DMS53 (cell line): ENCODE results near the gene PACRG.

ENCODE experiments used
- DNase-seq: peaks from one replicate; lab custom pipeline; 2025; lab: John Stamatoyannopoulos, UW

PACRG gene

DNA sequence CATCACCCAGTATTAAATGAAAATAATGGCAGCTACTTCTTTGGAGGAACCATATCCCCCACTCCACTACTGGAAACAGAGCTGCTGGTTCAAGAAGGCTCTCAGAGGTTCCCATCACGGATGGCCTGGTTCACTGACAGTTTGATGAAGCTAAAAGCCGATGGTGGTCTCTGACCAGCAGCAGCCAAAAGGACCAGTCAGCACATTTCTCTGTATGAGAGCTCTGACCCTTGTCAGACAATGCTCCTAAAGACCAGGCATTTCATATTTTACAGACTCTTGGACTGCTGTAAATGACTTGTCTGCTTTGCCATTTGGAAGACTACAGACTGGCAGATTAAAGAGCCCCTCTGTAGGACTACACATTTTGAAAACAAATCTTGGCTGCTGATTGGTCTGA lies 16.8 kb upstream of the PACRG start:
- DNase-seq, result no peak

DNA sequence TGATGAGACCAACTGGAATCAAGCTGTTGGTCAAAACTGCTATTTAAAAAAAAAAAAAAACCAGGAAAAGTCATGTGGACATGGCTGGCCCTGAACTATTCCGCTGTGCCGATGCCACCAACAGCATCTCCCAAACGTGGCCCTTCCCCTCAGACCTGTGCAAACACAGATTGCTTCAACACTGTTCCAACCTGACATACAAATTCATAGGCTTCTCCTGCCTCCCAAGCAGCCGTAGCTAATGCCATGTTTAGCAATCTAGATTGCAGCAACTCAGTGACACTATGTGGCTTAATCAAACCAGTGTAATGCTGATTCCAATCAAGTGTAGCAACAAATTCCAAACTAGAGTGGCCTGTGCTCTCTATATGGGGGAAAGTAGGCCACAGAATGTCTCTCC lies 16.4 kb upstream of the PACRG start:
- DNase-seq, result no peak

DNA sequence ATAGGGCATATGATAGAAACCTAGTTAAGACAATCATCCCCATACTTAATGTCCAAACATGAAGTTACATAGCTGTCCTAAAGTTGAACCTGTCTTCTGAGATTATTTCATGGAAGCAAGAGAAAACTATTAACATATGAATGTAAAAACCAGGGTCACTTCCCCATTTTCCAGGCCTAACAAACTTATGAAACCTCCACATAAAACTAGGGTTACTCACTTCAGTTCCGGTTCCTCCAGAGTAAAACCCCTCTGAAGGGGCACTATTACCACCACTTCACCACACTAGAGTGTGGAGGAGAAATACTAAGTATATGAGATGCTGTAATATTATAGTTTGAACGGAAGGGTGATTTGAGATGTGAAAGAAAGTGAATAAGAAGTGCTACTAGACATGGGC lies 15.1 kb upstream of the PACRG start:
- no peak for DNase-seq

DNA sequence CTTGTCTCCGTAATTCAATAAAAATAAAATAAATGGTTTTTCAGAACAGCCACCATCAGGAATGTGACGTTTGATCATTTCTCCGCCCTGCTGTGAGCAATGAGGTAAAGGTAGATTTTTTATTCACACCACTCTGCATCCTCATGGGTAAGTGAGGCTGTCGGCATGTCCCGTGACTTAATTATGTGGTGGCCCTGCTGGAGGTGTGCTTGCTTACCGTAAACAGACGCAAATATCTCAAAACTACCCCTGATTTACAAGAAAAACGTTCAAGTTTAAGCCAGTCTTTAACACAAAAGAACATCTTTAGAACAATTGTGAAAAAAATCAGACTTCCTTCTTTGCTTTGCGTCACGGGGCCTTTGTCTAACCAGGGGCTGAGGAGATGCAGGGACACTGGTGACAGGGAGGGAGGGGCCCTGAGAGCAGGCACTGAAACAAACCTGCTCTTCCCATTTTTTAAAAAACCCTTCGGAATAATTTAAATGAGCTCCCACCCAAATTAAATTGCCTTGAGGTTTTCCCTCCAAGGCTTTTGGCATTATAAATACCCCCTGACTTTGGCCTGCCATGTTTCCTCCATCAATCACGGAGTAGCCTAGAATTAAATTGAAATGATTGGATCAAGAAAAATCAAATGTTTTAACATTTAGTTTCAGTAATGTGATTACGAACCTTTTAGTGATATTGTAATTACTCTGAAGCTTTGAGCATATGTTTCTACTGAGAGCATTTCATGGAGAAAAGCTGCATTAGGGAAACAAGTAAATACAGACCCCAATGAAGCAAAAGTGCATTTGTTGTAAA lies 13.6 kb upstream of the PACRG start:
- DNase-seq, result no peak

DNA sequence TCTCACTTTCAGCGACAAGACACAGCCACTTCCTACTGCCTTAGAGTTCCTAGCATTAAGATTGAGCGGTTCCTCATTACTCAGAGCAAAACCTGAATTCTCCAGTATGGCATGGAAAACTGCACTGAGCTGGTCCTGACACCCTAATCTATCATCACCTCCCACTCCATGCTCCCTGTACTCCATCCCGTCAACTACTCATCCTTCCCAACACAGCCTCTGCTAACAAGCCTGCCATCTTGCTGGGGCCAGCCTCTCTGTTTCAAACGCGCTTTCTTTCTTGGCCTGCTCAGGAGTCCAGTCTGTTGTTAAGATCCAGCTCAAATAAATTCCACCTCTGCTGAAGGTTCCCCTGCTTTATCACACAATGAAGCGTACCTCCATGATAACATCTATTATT lies 12.2 kb upstream of the PACRG start:
- DNase-seq, result no peak

DNA sequence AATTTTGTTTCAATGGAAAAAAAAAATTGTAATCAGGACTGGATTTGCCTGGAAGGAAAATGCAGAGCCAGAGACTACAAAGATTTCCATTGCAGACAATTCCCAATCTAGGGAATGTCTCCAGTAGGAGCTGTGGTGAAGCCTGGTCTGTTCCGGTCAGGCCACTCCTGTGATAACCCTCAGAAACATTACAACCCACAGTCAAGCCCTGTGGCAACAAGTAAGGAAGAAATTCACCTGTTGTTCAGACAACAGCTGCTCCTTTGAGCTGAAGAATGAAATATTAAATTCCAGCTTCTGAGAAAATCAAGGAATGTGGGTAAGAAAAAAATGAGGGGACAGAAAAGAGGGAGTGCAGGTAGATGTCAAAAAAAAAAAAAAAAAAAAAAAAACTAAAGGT lies 8.2 kb upstream of the PACRG start:
- no peak for DNase-seq

DNA sequence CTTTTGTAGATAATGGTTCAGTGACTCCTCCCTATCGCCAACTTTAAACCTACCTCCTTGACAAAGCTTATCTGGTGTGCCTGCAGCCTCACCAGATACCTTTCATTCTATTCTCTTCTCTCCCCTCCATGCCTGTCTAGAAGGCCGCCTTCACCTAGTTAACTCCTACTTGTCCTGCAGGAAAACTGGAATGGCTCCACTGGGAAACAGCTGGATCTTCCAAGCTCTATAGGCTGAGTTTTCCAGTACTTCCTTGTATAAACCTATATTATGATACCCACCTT lies 6.4 kb upstream of the PACRG start:
- DNase-seq, result no peak

DNA sequence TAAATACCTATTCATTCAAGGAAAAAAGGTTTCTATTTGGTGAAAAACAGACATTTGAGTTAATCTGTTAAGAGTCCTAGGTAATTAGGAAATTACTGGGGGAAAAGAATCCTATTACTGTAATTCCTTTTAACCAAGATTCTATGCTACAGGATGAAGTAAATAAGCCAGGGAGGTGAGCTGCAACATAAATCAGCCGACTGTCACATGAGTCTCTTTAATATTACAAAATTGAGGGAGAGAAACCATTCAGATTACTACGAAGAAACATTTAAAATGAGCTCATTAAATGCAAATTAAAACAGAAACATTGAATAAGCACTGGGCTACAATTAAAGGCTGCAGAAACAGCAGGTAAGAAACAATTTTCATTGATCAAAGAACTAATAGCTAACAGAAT lies 5.5 kb upstream of the PACRG start:
- no peak for DNase-seq

DNA sequence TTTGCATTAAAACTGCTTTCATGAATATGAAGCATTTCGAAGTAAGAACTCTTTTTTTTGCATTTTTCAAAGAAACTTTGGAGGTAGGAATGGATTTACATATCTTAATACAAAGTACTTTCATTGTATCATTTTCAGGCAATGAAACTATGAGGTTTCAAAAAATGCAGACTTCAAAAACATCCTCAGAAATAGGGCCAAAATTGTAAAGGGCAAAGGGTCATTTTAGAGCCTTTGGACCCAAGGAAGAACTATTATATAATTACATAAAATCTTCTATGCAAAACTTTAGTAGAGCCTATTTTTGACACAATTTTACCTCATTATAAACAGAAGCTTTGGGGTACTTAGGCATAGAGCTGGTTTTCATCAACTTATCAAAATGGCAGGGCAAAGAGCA lies 5.1 kb upstream of the PACRG start:
- DNase-seq, result no peak

DNA sequence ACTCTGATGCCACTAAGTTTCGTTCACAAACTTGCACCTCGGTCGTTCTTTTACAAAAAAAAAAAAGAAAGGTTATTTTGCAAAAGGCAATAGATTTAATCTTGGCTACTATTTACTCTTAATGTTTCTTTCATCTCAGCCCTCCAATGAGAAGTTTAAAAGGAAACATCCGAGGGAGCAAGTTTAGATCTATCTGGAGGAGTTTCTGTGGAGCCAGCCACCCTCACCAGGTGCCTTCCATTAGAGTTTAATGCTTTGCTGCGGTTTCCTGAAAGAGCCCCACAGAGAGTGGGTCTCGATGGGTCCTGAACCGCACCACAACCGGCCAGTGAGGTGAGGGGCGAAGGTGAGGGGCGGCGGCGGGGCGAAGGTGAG lies 840 bp upstream of the PACRG start:
- peak; percentile 54 for DNase-seq

DNA sequence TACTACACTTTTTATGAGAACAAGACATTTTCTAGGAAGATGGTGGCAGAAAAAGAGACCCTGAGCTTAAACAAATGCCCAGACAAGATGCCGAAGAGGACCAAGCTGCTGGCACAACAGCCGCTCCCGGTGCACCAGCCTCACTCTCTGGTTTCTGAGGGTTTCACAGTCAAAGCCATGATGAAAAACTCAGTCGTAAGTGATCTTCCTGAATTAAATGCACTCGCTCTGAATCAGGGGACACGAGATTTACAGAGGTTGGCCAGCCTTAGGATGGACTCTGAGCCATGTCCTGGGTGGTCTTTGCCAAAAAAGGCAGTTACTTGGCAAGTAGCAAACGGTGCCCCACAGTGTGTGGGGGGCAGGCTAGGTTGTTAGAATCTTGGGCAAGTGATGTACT lies 423 bp downstream of the PACRG start:
- peak; percentile 68 for DNase-seq

DNA sequence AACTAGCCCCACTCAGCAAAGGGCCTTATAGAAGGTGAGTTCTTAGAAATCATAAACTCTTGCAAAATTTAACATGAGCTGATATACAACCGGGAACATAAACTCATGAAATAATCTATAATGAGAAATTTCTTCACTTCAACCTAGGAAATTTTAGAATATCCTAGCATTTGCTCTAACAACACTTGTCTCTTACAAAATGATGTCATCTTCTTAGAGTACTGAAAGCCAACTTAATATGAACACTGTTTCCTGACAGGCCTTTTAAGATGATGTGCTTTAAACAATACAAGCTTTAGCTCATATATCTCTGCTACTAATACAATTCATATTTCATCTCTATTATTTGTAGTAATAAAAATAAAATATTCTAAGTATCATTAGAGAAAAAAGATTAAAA lies 932 bp downstream of the PACRG start:
- no peak for DNase-seq

DNA sequence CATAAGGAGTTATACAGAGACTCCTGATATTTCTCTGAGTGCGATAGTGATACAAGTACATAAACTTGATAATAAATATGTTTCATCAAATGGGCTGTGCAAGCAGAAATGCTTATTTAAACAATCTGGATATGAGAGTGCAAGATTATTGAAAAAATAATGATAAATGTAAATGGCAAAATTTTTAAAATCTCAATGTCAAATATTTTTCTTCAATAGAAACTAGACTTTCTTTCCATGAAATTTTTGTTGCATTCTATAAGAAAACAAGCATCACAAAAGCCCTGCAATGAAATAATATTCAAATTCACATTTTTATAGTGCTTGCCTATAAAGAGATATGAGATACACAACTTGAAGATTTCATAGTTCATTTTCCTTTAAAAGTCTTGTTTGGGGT lies 2.7 kb downstream of the PACRG start:
- DNase-seq, result no peak

DNA sequence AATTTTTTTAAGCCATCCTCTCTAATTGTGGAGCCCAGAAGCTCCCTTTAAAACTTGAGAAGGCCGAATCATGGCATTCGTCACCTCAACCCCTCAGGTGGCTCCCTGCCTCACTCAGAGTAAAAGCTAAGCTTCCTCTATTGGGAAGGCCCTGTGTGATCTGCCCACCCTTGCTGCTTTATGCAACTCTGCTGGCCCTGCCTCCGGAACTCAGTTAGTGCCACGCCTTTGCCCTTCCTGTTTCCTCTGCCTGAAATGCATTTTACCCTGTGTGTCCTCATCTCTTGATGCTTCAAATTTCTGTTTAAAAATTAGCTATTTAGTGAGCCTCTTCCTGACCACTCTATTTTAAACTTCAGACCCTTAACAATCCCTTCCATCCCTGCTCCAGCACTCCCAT lies 5.7 kb downstream of the PACRG start:
- DNase-seq, result no peak

DNA sequence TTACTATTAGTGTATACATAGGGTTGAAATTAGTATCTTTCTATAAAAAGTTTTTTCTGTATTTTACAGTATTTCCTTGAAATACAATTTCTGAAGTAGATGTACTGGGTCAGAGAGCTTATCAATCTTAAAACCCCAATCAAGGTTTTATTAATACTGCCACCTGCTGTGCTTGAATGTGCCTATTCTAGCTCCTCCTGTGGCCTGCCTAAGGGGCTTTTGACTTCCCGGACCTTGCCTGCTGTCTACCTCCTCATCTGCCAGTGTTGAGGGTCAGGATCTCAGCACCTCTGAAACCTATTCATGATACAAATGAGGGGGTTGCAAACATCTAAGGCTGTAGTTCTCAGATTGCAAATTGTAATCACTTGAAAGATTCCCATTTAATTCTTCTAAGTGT lies 9.2 kb downstream of the PACRG start:
- no peak for DNase-seq

DNA sequence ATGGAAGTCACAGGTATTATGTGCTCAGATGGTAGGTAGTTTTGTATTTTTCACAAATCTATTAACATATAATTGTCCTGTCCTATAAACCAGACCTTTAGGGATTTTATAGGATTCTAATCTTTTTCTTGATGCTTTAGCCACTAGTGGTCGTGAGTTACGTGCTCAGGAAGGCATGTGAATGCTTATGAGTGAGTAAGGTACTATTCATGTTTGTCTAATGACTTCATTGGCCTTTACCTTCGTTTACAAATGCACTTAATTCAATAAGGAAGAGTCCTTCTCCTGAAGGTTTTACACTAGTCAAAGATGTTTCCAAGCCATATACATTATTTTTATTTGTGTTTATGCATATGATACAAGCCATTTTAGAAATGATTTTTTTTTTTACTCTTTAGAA lies 23.0 kb downstream of the PACRG start:
- peak; percentile 82 for DNase-seq

DNA sequence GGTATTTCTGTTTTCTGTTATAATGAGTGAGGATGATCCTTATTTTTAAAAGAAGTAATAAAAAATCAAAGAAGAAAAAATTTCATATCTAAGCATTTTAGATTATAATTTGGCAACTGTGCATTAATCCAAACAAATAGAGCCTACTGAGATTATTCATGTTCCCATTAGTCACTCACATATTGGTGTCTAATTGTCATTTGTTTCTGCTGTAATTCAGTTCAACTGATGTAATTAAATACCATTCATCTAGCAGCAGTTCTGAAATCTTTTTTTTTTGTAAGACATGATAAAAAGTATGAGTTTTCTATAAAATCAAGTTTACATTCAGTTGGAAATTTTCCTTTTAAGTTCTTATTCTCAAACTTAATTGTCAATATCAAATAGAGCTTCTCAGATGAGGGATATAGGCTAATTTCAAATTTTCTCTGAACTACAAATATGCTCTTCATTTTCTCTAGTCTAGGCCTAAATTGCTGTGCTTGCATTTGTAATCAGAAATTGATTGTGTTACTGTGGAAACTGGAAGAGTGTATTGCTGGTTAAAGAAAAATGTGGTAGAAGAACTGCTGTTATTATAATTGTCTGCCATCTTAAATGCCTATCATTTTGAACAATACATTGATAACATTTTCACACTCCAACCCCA lies 23.6 kb downstream of the PACRG start:
- no peak for DNase-seq

DNA sequence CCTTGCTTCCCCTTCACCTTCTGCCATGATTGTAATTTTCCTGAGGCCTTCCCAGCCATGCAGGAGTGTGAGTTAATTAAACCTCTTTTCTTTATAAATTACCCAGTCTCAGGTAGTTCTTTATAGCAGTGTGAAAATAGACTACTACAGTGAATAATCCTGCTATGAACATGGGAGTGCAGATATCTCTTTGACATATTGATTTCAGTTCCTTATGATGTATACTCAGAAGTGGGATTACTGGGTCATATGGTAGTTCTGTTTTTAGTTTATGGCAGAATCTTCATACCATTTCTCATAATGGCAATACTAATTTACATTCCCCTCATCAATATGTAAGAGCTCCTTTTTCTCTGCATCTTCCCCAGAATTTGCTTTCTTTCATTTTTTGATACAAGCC lies 26.0 kb downstream of the PACRG start:
- no peak for DNase-seq

DNA sequence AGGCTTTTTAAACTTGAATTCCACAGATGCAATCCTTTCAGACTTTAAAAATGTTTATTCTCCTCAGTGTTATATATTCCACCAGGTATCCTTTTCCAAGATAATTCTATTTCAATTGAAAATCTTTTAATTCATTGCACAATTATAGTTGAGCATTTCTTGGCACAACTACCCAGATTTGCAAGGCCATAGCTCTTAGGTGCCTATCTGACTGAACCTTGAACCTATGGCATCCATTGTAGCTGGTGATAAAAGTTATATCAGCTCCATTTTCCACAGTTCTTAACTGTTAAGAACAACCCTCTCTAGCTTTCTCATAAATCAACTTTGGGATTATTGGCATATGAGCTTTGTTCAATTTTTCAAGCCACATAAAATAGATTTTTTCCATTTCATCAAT lies 42.4 kb downstream of the PACRG start:
- DNase-seq, result no peak

DNA sequence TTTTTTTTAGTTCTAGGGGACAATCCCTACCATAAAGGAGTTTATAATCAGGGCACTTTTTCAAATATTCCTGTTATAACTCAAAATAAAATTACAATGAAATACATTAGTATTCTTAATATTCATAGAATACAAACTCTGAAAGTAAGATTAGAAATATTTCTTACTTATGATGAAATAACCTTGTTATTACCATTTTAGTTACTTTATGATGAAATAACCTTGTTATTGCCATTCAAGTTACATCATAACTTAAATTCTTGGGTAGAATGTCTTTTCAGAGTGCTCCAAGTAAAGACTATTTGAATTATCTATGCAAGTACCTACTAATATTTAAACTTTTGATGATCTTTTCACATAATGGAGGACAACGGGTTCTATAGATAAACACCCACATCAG lies 43.2 kb downstream of the PACRG start:
- DNase-seq, result no peak

DNA sequence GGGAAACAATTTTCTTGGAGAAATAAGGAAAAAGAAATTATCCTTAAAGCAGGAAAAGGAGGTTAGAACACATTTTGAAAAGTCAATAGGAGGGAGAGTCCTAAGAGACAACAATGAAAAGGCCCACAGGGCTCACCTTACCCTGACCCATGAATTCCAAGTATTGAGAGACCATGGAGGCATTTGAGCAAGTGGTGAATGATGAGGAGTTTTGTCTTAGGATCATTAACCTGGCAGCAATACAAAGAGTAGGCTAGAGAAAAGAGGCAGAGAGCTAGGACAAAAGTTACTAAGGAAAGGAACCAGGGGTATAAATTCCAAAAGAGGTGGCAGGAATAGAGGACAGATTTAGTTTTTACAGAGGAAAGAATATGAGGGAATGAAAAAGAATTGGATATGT lies 44.7 kb downstream of the PACRG start:
- no peak for DNase-seq

DNA sequence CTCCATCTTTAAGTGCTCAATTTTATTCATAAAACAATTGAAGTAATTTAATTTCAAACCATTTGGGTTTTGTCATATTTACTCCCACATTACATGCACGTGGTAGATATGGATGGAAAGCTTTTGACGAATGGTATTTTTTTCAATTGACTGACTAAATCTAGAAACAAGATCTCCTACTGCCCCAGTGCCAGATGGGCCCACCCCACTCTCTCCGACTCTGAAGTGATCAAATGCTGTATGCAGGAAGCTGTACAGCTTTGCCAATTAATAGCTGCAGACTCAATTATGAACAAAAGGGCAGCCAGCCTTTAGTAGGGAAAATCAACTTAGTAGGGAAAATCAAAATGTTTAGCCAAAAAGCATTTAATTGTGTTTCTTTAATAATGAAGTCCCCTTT lies 46.2 kb downstream of the PACRG start:
- DNase-seq, result no peak

DNA sequence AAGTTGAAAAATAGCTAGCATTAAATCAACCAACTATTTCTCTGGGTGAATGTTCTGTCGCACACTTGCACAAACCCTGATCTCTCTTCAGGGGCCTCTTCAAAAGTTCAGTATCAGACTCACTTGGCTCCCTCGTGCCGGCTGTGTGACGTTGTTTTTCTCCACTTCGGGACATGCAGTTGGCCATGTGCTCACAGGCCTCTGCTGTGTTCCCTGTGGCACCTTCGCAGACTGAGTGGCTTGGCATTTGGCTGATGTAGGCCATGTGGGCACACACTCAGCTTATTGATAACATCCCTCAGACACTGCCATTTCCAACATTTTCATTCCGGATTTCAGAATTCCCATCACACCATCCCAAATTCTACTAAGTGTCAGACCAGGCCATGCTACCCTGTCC lies 49.3 kb downstream of the PACRG start:
- no peak for DNase-seq

DNA sequence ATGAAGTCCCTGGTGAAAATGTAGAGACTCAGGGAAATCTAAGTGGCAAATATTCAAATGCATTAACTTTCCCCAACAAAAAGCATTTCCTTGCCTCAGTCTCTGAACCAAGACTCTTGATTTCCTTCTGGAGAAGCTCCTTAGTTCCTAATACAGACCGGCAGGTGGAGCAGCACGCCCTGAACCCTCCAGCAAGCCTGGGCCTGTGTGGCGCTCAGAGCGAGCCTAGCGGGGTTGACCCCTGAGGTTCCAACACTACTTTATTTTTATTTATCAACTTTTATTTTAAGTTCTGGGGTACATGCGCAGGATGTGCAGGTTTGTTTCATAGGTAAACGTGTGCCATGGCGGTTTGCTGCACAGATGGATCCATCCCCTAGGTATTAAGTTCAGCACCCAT lies 50.8 kb downstream of the PACRG start:
- no peak for DNase-seq
